Astrocyte (in vitro differentiated cells and primary cell): ENCODE measurements around the gene BACH2. TPM values are rescaled to one million over a fixed set of nuclear protein-coding genes. Genes with fewer than 3 reads are reported as not detected.
A peak's percentile ranks its signal among the peaks of the same experiment; 100 is the strongest.

Experiments
- DNase-seq: peaks from one replicate; pipeline ENCODE4 v3.0.0-alpha.2; 2010; ENCODE audit warnings: low read depth
- FAIRE-seq: peaks from 2 replicates; lab custom pipeline; 2011; peaks lifted over from hg19 to GRCh38; lab: Jason Lieb, UNC
- H2AFZ ChIP-seq: 2 replicates; pipeline ENCODE4 v1.6.0; 2012; ENCODE audit warnings: low read depth, low read length, inconsistent platforms
- H3K27ac ChIP-seq: 2 replicates; pipeline ENCODE4 v1.5.1; 2011; ENCODE audit warnings: low read depth, low read length, inconsistent platforms
- H3K27me3 ChIP-seq: 2 replicates; pipeline ENCODE4 v1.6.0; 2011; ENCODE audit warnings: low read length, inconsistent platforms; ENCODE audit not compliant: insufficient read depth
- H3K36me3 ChIP-seq: 2 replicates; pipeline ENCODE4 v1.5.1; 2011; ENCODE audit warnings: low read length, inconsistent platforms; ENCODE audit not compliant: insufficient read depth
- H3K4me1 ChIP-seq: 2 replicates; pipeline ENCODE4 v1.5.1; 2011; ENCODE audit warnings: low read length, inconsistent platforms; ENCODE audit not compliant: insufficient read depth
- H3K4me2 ChIP-seq: 2 replicates; pipeline ENCODE4 v1.6.0; 2012; ENCODE audit warnings: low read length, inconsistent platforms
- H3K4me3 ChIP-seq: 2 replicates; pipeline ENCODE4 v1.5.1; 2011; ENCODE audit warnings: low read depth, mild to moderate bottlenecking, low read length, inconsistent platforms; ENCODE audit not compliant: insufficient read depth
- H3K79me2 ChIP-seq: 2 replicates; pipeline ENCODE4 v1.6.0; 2012; ENCODE audit warnings: mild to moderate bottlenecking, low read length, inconsistent platforms; ENCODE audit not compliant: insufficient read depth
- H3K9ac ChIP-seq: 2 replicates; pipeline ENCODE4 v1.6.0; 2012; ENCODE audit warnings: mild to moderate bottlenecking, low read length, inconsistent platforms
- H3K9me3 ChIP-seq: 2 replicates; pipeline ENCODE4 v1.5.1; 2012; ENCODE audit warnings: low read depth, mild to moderate bottlenecking, low read length, inconsistent platforms; ENCODE audit not compliant: insufficient read depth
- H4K20me1 ChIP-seq: 2 replicates; pipeline ENCODE4 v1.6.0; 2012; ENCODE audit warnings: low read length, inconsistent platforms; ENCODE audit not compliant: insufficient read depth
- H3K27ac Mint-ChIP-seq: one replicate; pipeline ENCODE4 v1.8.0; 2021; ENCODE audit warnings: mild to moderate bottlenecking, mixed read lengths; ENCODE audit not compliant: unreplicated experiment
- H3K27me3 Mint-ChIP-seq: one replicate; pipeline ENCODE4 v1.8.0; 2021; ENCODE audit warnings: low read depth, mixed read lengths; ENCODE audit not compliant: unreplicated experiment
- H3K36me3 Mint-ChIP-seq: one replicate; pipeline ENCODE4 v1.8.0; 2021; ENCODE audit warnings: low read depth, mixed read lengths; ENCODE audit not compliant: unreplicated experiment
- H3K4me1 Mint-ChIP-seq: one replicate; pipeline ENCODE4 v1.8.0; 2021; ENCODE audit warnings: low read depth, mixed read lengths; ENCODE audit not compliant: unreplicated experiment
- H3K4me3 Mint-ChIP-seq: one replicate; pipeline ENCODE4 v1.8.0; 2021; ENCODE audit warnings: mild to moderate bottlenecking, moderate library complexity, mixed read lengths; ENCODE audit not compliant: unreplicated experiment
- H3K9me3 Mint-ChIP-seq: one replicate; pipeline ENCODE4 v1.8.0; 2021; ENCODE audit warnings: mild to moderate bottlenecking, mixed read lengths; ENCODE audit not compliant: unreplicated experiment
- CTCF ChIP-seq: IDR thresholded peaks from 2 replicates; pipeline ENCODE4 v1.5.1; 2011; ENCODE audit warnings: low read depth, mild to moderate bottlenecking, inconsistent platforms, low read length, moderate library complexity; ENCODE audit not compliant: insufficient read depth
- EZH2 ChIP-seq: IDR thresholded peaks from 2 replicates; pipeline ENCODE4 v1.6.1; 2012; ENCODE audit warnings: mild to moderate bottlenecking, low read length, inconsistent platforms; ENCODE audit not compliant: insufficient read depth
- total RNA-seq: library from RNA; stranded (reverse); gene quantifications from 2 replicates; pipeline ENCODE4 v1.2.1, GENCODE V29; 2021

Gene BACH2
- total RNA-seq, 1 donor from 2014 or later: 17.5 TPM

DNA sequence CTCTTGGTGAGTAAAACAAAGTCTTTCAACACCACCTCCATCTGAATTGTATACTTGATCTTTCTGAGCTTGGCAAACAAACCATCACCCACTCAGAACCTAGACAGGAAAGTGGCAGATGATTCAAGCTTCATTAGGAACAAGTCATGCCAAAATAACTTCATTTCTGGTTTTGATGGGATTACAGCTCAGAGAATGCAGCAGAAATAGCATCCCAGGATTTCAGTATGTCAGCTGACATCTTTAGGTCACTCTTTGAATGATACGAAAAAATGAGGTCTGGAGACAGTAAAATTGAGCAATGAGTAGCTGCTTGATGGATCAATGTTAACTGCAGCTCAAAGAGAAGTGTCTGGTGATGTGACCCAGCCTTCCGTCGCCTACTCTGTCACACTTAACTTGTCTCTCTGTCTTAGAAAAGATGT, 310.0 kb downstream of the BACH2 start:
- Histone ChIP-seq H3K4me1 (peaks cover 35% of the 10 kb centered on the region), H3K4me2 (peak overlapping the region; percentile 77), H3K79me2 (no peaks in the 10 kb centered on the region), H2AFZ (no peak overlapping the region), H3K4me3 (peak overlapping the region; percentile 29), H3K9ac (peak overlapping the region; percentile 83), H3K36me3 (no peaks in the 10 kb centered on the region), H3K27ac (peak overlapping the region; percentile 91), H3K27me3 (no peaks in the 10 kb centered on the region), H4K20me1 (no peaks in the 10 kb centered on the region), H3K9me3 (no peaks in the 10 kb centered on the region)
- Mint-ChIP-seq H3K9me3 (no peaks in the 10 kb centered on the region), H3K4me3 (peak overlapping the region; percentile 18), H3K4me1 (peaks cover 57% of the 10 kb centered on the region), H3K27ac (peak overlapping the region; percentile 99), H3K36me3 (no peaks in the 10 kb centered on the region), H3K27me3 (no peaks in the 10 kb centered on the region)
- DNase-seq (peak; percentile 89), FAIRE-seq (peak; percentile 95)
- no peak for TF ChIP-seq EZH2
- TF ChIP-seq CTCF: no peak

- Mint-ChIP-seq H3K36me3 (no peaks in the 10 kb centered on the region), H3K4me3 (peak overlapping the region; percentile 64), H3K9me3 (no peaks in the 10 kb centered on the region), H3K27me3 (no peaks in the 10 kb centered on the region), H3K27ac (peak overlapping the region; percentile 99), H3K4me1 (peaks cover 57% of the 10 kb centered on the region)
- Histone ChIP-seq H3K27ac (peak overlapping the region; percentile 91), H3K9me3 (no peaks in the 10 kb centered on the region), H3K4me1 (peaks cover 35% of the 10 kb centered on the region), H3K36me3 (no peaks in the 10 kb centered on the region), H4K20me1 (no peaks in the 10 kb centered on the region), H3K4me3 (peak overlapping the region; percentile 29), H2AFZ (no peak overlapping the region), H3K27me3 (no peaks in the 10 kb centered on the region), H3K4me2 (peak overlapping the region; percentile 77), H3K9ac (peak overlapping the region; percentile 83), H3K79me2 (no peaks in the 10 kb centered on the region)
- FAIRE-seq: no peak
- peak; percentile 96 for DNase-seq
- no peak for TF ChIP-seq CTCF
- no peak for TF ChIP-seq EZH2
Measured at GRCh38 chr6:89985751-89986493, 310.7 kb downstream of the BACH2 start.
